ENCODE measurements around the gene GALNT7.

Gene GALNT7

GRCh38 chr4:173365359-173365996 is 196.9 kb downstream of the GALNT7 start:
- no peak for DNase-seq

DNA sequence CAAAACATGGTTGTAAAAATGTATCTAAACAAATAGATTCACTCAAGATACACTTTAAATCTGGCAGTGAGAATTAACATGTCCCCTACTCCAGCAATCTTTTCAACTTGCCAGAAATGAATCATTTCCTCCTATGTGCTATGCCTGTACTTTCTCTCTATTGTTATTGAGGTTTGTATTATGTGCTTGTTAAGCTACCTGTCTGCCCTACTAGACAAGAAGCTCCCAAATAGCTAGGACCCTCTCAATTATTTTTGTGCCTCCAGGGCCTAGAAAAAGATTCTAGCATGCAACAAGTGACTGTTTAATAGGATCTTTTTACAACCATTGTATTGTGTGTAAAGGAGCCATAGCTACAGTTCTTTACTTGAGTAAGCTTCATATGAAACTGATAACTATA is 198.7 kb downstream of the GALNT7 start:
- no peak for DNase-seq

GRCh38 chr4:173367946-173368345 is 199.3 kb downstream of the GALNT7 start:
- DNase-seq, result no peak

DNA sequence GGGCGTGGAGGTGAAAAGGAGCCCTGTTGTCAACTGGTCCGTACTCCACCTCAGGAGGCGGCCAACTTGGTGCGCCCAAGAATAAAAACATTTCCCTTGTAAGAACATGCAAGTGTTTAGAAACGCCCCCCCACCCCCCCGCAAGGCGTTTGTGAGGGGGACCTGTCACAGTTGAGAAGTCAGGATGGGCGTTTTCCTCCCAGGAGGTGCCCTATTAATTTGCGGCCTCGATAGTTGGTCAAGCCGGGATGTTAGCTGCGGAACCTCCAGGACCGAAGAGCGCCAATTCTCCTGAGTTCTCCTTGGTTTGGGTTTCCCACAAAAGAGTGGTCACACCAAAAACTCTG is 201.5 kb downstream of the GALNT7 start:
- no peak for DNase-seq

DNA sequence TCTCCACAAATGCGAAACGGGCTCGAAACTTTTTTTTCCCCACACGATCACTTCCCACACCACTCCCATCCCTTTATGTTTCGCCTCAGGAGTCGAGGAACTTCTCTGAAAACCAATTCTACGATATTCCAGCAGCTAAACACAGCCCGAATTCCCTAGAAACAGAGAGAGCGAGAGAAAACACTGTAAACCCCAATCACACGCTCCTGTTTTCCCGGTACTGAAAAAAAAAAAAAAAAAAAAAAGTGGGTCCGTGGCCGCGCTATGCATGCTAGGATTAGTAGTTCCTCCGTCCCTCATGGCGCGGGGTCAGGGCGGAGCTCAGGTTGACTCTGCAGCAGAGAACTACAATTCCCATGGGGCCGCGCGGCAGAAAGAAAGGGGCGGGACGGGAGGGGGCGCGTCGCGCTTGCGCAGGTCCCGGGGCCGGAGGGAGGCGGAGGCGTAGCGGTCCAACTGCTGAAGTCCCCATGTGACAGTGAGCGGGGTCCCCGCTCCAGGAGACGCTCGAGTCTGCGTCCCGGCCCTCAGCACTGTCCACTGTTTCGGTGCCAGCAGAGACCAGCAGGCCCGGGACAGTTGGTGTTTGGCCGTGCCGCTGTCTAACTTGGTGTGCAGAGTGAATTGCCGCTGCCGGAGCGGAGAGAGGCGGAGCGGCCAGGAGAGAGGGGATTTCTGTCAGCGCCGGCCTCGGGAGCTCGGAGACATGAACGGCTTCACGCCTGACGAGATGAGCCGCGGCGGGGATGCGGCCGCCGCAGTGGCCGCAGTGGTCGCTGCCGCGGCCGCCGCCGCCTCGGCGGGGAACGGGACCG is 202.1 kb downstream of the GALNT7 start, which contains the start of gene SAP30:
SAP30 (plus strand) TSS at position 478 of the 815 bp plus-strand sequence; CDS start at position 707, 229 bp downstream.
- peak; percentile 74 to 95 for DNase-seq

DNA sequence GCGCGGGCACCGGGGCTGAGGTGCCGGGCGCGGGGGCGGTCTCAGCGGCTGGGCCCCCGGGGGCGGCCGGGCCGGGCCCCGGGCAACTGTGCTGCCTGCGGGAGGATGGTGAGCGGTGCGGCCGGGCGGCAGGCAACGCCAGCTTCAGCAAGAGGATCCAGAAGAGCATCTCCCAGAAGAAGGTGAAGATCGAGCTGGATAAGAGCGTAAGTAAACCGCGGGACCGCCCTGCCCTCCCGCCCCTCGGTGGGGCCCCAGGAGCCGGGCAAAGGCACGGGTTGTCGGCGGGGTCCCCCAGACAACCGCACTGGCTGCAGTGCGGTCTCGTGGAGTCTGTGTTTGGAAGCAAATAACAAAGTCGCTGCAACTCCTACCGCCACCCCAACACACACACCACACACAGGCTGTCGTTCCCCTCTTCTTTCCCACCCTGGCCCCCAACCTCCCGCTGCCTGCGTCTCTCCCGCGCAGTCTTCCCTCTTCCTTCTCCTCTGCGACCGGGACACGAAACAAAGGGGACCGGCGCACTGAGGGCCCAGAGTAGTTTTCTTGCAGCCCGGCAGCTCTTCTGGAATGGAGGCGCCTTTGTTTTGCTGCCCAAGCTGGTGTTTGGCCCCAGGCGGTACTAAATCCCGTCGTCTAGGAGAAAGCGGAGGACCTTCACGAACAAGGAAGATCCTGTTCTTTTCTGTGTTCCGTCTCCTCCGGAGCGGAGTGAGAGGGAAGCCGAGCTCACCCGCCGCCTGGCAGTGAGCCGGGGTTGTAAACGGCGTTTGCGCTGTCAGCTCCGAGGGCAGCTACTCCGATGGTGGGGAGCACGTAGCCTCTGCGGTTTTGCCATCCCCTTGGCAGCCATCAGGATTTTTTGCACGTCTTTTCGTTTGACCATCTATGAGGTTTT is 202.9 kb downstream of the GALNT7 start:
- DNase-seq, result peak; percentile 3 to 30
